Measurements from ENCODE around the gene SFSWAP.

- TF ChIP-seq CTCF (IDR thresholded peaks at IDR 0.05; ENCODE audit: control extremely low read depth in 1 of 3, insufficient read depth in 1 of 3, low read depth in 1 of 3, low read length in 3 of 3) (no peak), CEBPB (IDR thresholded peaks at IDR 0.05; ENCODE audit: low read depth, low read length) (no peak), MAFK (IDR thresholded peaks at IDR 0.05; ENCODE audit: low read depth, low read length) (no peak), RAD21 (IDR thresholded peaks at IDR 0.05 in 1 of 2, conservative IDR thresholded peaks at IDR 0.05 in 1 of 2; ENCODE audit: low read depth in 2 of 2, low read length in 2 of 2) (no peak), CHD1 (IDR thresholded peaks at IDR 0.05; ENCODE audit: low read depth, low read length) (no peak), JUND (IDR thresholded peaks at IDR 0.05; ENCODE audit: low read length) (no peak), HDAC6 (IDR thresholded peaks at IDR 0.05; ENCODE audit: low read depth, low read length) (no peak), SUZ12 (IDR thresholded peaks at IDR 0.05; ENCODE audit: low read length) (no peak), CBX5 (IDR thresholded peaks at IDR 0.05; ENCODE audit: low read depth, low read length) (no peak), EZH2 (IDR thresholded peaks at IDR 0.05; ENCODE audit: low read depth, low read length, severe bottlenecking) (no peak), PHF8 (conservative IDR thresholded peaks at IDR 0.05; ENCODE audit: low read depth, low read length) (no peak), YY1 (IDR thresholded peaks at IDR 0.05; ENCODE audit: low read depth, low read length) (no peak)
These were observed 42.9 kb downstream of the SFSWAP start for GRCh38 chr12:131753757-131754156.
